ENCODE measurements around the gene CALCOCO1.

The CALCOCO1 gene

DNA sequence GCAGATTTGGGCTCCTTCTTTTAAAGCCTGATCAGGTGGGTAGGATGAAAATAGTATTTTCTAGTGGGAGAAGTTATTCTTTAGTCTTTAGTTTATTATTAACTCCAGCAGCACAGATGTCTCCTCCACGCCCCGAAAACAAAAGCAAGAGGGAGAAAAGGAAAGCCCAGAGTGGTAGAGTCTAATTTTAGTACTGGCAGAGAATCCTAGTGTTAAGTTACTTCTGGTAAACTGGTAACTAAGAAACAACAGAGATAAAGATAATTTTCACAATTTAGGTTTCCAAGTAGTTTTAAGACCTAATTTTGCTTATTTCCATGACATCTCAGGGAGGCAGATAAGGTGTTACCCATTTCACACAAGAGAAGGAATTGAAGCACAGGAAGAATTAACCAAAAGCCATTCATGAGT is 67.7 kb downstream of the CALCOCO1 start:
- DNase-seq = no peak

DNA sequence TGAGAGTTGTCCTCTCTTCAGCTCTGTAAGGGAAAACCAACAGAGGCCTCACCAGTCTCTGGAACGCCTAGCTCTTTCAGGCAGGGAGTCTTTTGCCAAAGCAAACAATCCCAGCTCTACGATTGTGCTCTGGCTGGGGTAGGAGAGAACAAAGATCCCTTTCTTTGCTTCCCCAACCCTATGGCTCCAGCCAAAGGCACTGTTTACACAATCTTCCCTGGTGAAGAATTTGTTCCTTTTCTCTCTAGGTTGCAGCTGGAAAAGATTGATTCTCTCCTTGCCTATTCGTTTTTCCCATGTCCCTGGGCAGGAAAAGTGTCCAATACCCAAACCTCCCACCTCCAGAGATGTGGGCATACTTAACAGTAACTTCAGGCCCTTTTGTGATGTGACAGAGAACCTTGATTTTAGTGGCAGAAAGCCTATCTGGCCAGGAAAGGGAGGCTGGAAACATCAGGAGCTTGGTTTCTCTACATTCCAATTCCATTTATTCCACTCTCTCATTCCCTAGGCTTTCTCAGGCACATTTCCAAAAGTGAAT is 68.2 kb downstream of the CALCOCO1 start:
- DNase-seq = no peak

Data from NCI-H1417 treated with DMSO at 0.1 percent for 48 hours (cell line).